DMS 273 (cell line): Measurements from ENCODE around the gene STUB1.

Experiments
- DNase-seq: peaks from one replicate; lab custom pipeline; 2025; ENCODE audit not compliant: unreplicated experiment; lab: John Stamatoyannopoulos, UW

STUB1 gene

DNA sequence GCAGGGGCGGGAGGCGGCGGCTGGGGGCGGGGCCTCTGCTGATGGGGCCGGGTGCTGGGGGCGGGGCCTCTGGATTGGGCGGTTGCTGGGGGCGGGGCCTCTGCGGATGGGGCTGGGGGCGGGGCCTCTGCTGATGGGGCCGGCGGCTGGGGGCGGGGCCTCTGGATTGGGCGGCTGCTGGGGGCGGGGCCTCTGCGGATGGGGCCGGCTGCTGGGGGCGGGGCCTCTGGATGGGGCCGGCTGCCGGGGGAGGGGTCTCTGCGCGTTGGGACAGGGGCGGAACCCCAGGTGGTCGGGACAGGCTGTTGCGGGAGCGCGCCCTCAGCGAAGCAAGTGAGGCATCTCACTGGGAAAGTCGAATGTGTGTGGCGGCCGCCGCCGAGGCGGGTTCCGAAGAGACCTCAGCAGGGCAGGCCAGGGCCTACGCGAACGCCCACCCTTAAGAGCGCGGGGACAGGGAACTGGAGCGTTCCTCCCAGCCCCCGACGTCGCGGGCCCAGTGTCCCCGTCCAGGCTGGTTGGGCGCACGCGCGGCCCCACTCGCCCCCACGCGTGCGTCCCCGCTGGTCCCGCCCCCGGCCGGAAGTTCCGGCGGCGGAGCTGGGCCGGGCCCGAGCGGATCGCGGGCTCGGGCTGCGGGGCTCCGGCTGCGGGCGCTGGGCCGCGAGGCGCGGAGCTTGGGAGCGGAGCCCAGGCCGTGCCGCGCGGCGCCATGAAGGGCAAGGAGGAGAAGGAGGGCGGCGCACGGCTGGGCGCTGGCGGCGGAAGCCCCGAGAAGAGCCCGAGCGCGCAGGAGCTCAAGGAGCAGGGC lies at the start of gene STUB1:
Gene STUB1, plus strand, starts transcription at position 597 of the 811 bp plus-strand sequence. Its CDS starts 116 bp downstream, at position 713.
- peak; percentile 95 for DNase-seq

DNA sequence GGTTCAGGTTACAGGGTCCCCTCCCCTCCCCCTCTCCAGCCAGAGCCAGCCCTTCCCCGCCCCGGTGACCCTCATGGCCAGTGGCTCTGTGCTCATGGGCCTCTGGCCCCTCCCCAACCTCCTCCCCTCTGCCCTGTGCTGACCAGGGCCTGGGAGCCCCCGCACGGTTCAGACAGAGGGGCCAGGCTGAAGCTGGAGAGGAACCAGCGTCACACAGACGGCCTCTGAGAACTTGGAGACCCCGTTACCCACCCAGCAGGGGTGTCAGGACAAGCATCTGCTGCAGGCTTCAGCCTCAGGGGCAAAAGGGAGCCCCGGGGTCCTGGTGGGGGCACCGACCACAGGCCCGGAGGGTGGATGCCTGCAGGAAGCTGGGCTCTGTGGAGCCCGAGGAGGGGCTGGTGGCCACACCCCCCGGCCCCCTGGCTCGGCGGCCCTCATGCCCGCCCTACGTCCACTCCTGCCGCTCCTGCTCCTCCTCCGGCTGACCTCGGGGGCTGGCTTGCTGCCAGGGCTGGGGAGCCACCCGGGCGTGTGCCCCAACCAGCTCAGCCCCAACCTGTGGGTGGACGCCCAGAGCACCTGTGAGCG lies 49.3 kb upstream of the STUB1 start, which contains the start of gene WFIKKN1:
Gene WFIKKN1, plus strand, starts transcription at position 171 of the 591 bp plus-strand sequence. Its CDS starts 269 bp downstream, at position 440.
- no peak for DNase-seq

- no peak for DNase-seq
These were observed 48.3 kb upstream of the STUB1 start for GRCh38 chr16:631808-632358.

DNA sequence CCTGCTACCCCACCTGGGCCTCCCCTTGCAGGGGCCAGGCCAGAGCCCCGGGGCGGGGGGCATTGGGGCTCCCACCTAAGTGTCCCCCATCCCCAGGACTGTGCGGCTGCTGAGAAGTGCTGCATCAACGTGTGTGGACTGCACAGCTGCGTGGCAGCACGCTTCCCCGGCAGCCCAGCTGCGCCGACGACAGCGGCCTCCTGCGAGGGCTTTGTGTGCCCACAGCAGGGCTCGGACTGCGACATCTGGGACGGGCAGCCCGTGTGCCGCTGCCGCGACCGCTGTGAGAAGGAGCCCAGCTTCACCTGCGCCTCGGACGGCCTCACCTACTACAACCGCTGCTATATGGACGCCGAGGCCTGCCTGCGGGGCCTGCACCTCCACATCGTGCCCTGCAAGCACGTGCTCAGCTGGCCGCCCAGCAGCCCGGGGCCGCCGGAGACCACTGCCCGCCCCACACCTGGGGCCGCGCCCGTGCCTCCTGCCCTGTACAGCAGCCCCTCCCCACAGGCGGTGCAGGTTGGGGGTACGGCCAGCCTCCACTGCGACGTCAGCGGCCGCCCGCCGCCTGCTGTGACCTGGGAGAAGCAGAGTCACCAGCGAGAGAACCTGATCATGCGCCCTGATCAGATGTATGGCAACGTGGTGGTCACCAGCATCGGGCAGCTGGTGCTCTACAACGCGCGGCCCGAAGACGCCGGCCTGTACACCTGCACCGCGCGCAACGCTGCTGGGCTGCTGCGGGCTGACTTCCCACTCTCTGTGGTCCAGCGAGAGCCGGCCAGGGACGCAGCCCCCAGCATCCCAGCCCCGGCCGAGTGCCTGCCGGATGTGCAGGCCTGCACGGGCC lies 47.5 kb upstream of the STUB1 start:
- DNase-seq, result no peak

DNA sequence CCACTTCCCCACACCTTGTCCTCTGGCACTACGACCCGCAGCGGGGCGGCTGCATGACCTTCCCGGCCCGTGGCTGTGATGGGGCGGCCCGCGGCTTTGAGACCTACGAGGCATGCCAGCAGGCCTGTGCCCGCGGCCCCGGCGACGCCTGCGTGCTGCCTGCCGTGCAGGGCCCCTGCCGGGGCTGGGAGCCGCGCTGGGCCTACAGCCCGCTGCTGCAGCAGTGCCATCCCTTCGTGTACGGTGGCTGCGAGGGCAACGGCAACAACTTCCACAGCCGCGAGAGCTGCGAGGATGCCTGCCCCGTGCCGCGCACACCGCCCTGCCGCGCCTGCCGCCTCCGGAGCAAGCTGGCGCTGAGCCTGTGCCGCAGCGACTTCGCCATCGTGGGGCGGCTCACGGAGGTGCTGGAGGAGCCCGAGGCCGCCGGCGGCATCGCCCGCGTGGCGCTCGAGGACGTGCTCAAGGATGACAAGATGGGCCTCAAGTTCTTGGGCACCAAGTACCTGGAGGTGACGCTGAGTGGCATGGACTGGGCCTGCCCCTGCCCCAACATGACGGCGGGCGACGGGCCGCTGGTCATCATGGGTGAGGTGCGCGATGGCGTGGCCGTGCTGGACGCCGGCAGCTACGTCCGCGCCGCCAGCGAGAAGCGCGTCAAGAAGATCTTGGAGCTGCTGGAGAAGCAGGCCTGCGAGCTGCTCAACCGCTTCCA lies 46.7 kb upstream of the STUB1 start:
- no peak for DNase-seq

- DNase-seq, result no peak
These were observed 46.0 kb upstream of the STUB1 start for GRCh38 chr16:634051-634670.

GRCh38 chr16:634996-635395 lies 45.2 kb upstream of the STUB1 start:
- DNase-seq, result no peak

- no peak for DNase-seq
These were observed 44.5 kb upstream of the STUB1 start for GRCh38 chr16:635573-636205.

- DNase-seq, result peak; percentile 97
These were observed 43.8 kb upstream of the STUB1 start, which contains the start of gene METTL26 for GRCh38 chr16:636206-637080. METTL26 (minus strand) TSS chr16:636305; CDS start chr16:636290, 15 bp downstream.

DNA sequence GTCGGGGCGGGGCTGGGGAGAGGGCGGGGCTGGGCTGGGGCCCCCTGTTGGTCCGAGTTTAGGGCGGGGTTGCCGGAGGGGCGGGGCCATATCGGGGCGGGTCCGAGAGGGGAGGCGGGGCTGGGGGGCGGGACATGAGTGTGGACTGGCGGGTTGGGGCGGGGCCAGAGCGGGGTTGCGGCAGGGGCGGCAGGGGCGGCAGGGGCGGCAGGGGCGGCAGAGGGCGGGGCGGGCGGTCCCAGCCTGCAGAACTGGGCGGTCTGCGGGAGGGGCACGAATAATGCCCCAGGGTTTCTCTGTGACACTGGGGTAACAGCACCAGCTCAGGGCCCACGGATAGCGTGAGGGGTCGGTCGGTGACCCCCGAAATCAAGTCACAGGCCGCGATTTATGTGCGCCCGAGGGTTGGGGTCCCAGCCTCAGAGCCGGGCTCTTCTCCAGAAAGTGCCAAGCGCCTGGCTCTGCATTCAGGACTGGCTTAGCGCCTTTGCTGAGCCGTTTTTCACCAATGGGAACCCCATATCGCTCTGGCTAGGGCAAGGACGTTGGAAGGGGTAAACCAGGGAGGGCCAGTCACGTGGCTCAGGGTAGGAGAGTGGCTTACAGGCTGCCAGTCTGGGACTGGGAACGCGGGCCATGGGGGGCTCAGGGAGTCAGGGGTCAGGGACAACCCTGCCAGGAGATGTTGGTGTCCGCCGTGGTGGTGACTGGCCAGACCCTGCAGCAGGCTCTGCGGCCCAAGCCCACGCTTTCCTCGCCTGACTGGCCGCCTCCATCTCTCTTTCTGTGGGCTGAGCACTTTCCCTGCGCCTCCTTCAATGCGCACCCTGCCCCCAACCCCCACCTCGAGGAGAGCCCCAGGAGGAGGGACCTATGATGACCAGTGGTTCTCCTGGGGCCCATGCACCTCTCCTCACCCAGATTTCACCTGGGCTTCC lies 42.9 kb upstream of the STUB1 start:
- peak; percentile 58 for DNase-seq

- no peak for DNase-seq
These were observed 42.1 kb upstream of the STUB1 start for GRCh38 chr16:638034-638543.

DNA sequence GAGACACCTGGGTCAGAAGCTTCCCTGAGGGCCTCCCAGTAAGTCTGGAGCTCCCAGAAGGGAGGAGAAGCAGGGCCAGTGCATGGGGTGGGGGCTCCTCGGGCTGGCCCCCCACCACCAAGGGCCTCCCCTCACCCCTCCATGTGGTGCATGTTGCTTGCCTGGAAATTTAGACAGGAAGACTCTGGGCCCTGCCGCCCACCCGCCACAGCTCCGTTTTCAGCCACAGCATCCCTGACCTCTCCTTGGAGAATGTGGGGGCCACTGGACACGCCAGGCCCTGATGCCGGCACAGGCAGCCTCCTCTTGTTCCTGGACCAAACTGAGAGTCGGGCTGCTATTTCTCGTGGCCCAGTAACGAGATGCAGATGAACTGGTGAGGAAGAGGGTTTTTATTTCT lies 41.4 kb upstream of the STUB1 start:
- DNase-seq, result no peak

DNA sequence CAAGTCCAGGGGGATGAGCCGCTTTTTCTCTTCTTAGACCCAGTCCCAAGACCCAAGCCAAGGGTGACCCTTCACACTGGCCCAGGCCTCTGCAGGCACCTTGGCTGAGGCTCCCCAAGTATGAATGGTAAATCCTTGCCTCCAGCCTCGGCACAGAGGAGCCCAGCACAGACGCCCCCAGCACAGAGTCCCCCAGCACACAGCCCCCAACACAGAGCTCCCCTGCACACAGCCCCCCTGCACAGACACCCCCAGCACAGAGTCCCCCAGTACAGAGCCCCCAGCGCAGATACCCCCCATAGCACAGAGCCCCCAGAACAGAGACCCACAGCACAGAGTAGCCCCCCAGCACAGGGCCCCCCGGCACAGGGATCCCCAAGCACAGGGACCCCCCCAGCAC lies 39.6 kb upstream of the STUB1 start:
- no peak for DNase-seq

- peak; percentile 93 for DNase-seq
These were observed 38.7 kb upstream of the STUB1 start, which contains the start of gene MCRIP2 for GRCh38 chr16:641326-642188. MCRIP2 (plus strand) TSS chr16:641828; CDS start chr16:641992, 164 bp downstream.

- peak; percentile 73 for DNase-seq
These were observed 37.8 kb upstream of the STUB1 start for GRCh38 chr16:642189-643049.
